Progenitor cell of endocrine pancreas (in vitro differentiated cells): Measurements from ENCODE around the gene SEC22C. TPM values are rescaled to one million over a fixed set of nuclear protein-coding genes. Genes with fewer than 3 reads are reported as not detected.
A peak's percentile ranks its signal among the peaks of the same experiment; 100 is the strongest.

Source experiments
- DNase-seq: peaks from one replicate; pipeline ENCODE4 v3.0.0; 2021; ENCODE audit warnings: low spot score; ENCODE audit not compliant: unreplicated experiment
- H3K27ac Mint-ChIP-seq: 2 replicates; pipeline ENCODE4 v1.8.0; 2021; ENCODE audit warnings: mild to moderate bottlenecking, moderate library complexity, mixed read lengths
- H3K27me3 Mint-ChIP-seq: 2 replicates; pipeline ENCODE4 v1.8.0; 2021; ENCODE audit warnings: mixed read lengths
- H3K36me3 Mint-ChIP-seq: 2 replicates; pipeline ENCODE4 v1.8.0; 2022; ENCODE audit warnings: mixed read lengths; ENCODE audit not compliant: insufficient read depth
- H3K4me1 Mint-ChIP-seq: 2 replicates; pipeline ENCODE4 v1.8.0; 2021; ENCODE audit warnings: low read depth, mixed read lengths
- H3K4me3 Mint-ChIP-seq: 2 replicates; pipeline ENCODE4 v1.8.0; 2021; ENCODE audit warnings: low read depth, mild to moderate bottlenecking, moderate library complexity, mixed read lengths
- H3K9me3 Mint-ChIP-seq: 2 replicates; pipeline ENCODE4 v1.8.0; 2021; ENCODE audit warnings: low read depth, mixed read lengths
- CTCF ChIP-seq: fragments of 200-600 bp; sonication (generic); IDR thresholded peaks from one replicate; pipeline ENCODE4 v1.5.0; 2021; ENCODE audit warnings: antibody characterized with exemption, mild to moderate bottlenecking; ENCODE audit not compliant: unreplicated experiment
- long read RNA-seq: library from polyadenylated mRNA; unstranded; transcript quantifications from one replicate; pipeline ENCODE4 v2.0.0, GENCODE V29; 2020
- total RNA-seq: library from RNA; stranded (reverse); gene quantifications from 2 replicates; pipeline ENCODE4 v1.2.1, GENCODE V29; 2021

Gene SEC22C
- 36.9 and 40.2 TPM in 2 replicates for total RNA-seq
- long read RNA-seq, transcript SEC22C-202 (7 exons, 1,608 nt) = minor isoform, 23 of 136 reads
- long read RNA-seq, transcript SEC22C-201 (7 exons, 1,380 nt) = major isoform, 73 of 136 reads
- long read RNA-seq, partial matches to known transcripts = 4 of 136 reads
- long read RNA-seq, other reads (novel, unspliced or antisense) = 35 of 136 reads

- Mint-ChIP-seq H3K27ac (peak within 1 kb of the TSS; percentile 97), H3K36me3 (peaks cover 14% of the 10 kb centered on the region), H3K4me3 (peak within 1 kb of the TSS; percentile 93), H3K9me3 (no peaks in the 10 kb centered on the region), H3K4me1 (peaks cover 24% of the 10 kb centered on the region), H3K27me3 (no peaks in the 10 kb centered on the region)
- no peak for TF ChIP-seq CTCF
- DNase-seq = peak; percentile 96
These were observed at the start of gene SEC22C for GRCh38 chr3:42581709-42582473. SEC22C (minus strand) TSS chr3:42581967; CDS start chr3:42569046, 12,921 bp downstream.

- peak overlapping the region; percentile 0 for H3K27ac Mint-ChIP-seq
- DNase-seq = no peak
- H3K27me3 Mint-ChIP-seq = no peaks in the 10 kb centered on the region
- H3K9me3 Mint-ChIP-seq = no peaks in the 10 kb centered on the region
- no peak overlapping the region for H3K4me3 Mint-ChIP-seq
- H3K36me3 Mint-ChIP-seq = peaks cover 5% of the 10 kb centered on the region
- peaks cover 12% of the 10 kb centered on the region for H3K4me1 Mint-ChIP-seq
- peak; percentile 57 for TF ChIP-seq CTCF
These were observed 31.7 kb upstream of the SEC22C start for GRCh38 chr3:42613462-42613861.

- Mint-ChIP-seq H3K36me3 (peaks cover 5% of the 10 kb centered on the region), H3K27me3 (no peaks in the 10 kb centered on the region), H3K27ac (peak overlapping the region; percentile 62), H3K4me3 (no peak overlapping the region), H3K9me3 (no peaks in the 10 kb centered on the region), H3K4me1 (peaks cover 12% of the 10 kb centered on the region)
- no peak for DNase-seq
- TF ChIP-seq CTCF = no peak
These were observed 31.2 kb upstream of the SEC22C start for GRCh38 chr3:42612928-42613327.

- no peak overlapping the region for H3K4me3 Mint-ChIP-seq
- no peak for TF ChIP-seq CTCF
- no peaks in the 10 kb centered on the region for H3K27me3 Mint-ChIP-seq
- no peaks in the 10 kb centered on the region for H3K9me3 Mint-ChIP-seq
- peak overlapping the region; percentile 62 for H3K27ac Mint-ChIP-seq
- H3K36me3 Mint-ChIP-seq = peaks cover 5% of the 10 kb centered on the region
- peaks cover 12% of the 10 kb centered on the region for H3K4me1 Mint-ChIP-seq
- DNase-seq = no peak
These were observed 30.4 kb upstream of the SEC22C start for GRCh38 chr3:42612217-42612616.

GRCh38 chr3:42610976-42611375, 29.2 kb upstream of the SEC22C start:
- peaks cover 13% of the 10 kb centered on the region for H3K4me1 Mint-ChIP-seq
- no peak overlapping the region for H3K27ac Mint-ChIP-seq
- H3K27me3 Mint-ChIP-seq = no peaks in the 10 kb centered on the region
- no peaks in the 10 kb centered on the region for H3K9me3 Mint-ChIP-seq
- peaks cover 7% of the 10 kb centered on the region for H3K36me3 Mint-ChIP-seq
- H3K4me3 Mint-ChIP-seq = no peak overlapping the region
- TF ChIP-seq CTCF = no peak
- DNase-seq = no peak
